GM21360 (cell line): ENCODE data around the gene PDZRN3.
"Not testable (repeated sequence)": the region's sequence is repeated elsewhere in the genome, so short reads cannot be mapped to it uniquely, and the experiment has no call there.

Experiments used
- ATAC-seq: cut with Tn5 transposase; IDR thresholded peaks from one replicate; pipeline ENCODE4 v1.9.1; 2021; ENCODE audit warnings: mild to moderate bottlenecking, moderate library complexity; ENCODE audit not compliant: unreplicated experiment

Gene PDZRN3

GRCh38 chr3:73470860-73471259 is 153.9 kb downstream of the PDZRN3 start:
- no peak for ATAC-seq

DNA sequence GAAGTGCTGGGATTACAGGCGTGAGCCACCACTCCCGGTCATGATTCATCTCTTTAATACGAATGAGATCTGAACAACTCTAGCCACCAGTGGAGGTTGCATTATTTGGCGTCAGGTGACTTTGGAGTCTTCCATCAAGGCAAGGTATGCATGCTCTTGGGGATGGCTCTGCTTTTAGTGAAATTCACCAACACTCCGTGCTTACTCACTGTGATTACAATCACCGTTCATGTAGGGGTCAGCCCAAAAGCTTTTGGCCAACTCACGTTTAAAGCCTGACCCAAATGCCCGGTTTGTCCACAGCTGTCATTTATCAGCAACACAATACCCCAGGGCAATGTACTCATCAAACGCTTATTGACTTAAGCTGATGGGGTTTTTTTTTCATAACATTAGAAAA is 155.4 kb downstream of the PDZRN3 start:
- no peak for ATAC-seq

DNA sequence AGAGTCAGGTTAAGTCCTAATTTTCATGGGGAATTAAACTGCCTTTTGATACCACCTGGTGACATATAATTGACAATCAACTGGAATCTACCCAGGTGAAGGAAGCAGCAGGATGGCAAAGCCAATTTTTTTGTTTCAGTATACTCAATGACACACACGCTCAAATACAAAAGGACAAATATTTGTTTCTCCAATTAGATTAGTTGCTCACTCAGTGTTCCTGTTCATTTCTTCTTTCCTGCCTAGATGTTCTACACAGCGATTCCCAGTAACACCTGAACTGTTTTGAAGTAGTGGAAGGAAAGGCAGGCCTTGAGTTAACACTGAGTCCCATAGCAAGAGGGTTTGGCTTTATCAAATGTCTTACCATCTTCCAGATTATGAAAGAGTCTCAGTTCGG is 157.5 kb downstream of the PDZRN3 start:
- no peak for ATAC-seq

DNA sequence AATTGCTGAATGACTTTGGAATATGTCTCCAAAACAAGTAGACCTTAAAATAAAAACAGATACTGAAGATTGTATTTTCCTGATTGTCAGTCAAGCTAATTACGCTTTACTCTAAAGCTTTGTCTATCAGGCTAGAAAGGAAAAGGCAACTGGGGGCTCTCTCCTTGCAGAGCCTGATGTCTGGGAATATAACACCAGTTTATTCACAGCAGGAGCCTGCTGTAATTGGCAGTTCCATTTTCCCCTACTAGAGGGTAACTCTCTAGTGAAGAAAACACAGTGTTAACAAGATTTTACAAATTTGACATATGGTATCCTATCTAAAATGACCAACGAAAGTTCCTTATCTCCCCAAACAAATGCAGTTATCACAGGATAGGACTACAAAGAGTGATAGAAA is 158.8 kb downstream of the PDZRN3 start:
- ATAC-seq: no peak

DNA sequence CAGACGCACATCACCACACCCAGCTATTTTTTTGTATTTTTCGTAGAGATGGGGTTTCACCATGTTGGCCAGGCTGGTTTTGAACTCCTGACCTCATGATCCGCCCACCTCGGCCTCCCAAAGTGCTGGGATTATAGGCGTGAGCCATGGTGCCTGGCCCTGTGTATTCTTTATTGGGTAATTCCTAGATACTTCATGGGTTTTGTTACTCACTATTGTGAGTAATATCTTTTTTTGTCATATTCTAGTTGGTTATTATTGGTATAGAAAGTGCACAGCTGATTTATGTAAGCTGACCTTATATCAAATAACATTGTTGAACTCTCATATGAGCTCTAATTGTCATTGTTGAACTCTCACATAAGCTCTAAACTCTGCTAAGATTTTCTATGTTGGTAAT is 160.6 kb downstream of the PDZRN3 start:
- ATAC-seq: not testable (repeated sequence)

DNA sequence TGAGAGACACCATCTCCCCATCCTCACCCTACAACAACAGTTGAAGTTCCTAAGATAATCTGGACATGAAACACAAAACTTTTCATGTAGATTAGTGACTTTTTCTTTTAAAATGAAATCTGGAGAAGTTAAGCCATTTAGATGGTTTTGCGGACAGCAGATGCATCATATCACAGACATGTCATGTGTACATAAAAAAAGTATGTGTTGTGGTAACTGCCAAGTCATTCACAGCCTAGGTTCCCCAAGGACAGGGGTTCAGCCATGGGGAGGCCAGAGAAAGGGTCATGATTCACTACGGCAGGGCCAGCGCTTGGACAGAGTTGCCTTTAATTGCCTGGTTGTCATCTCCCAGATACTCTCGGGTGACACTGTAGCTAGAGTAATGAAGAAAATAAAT is 163.2 kb downstream of the PDZRN3 start:
- ATAC-seq: no peak

GRCh38 chr3:73459711-73460110 is 165.0 kb downstream of the PDZRN3 start:
- ATAC-seq: no peak

GRCh38 chr3:73453666-73454065 is 171.1 kb downstream of the PDZRN3 start:
- no peak for ATAC-seq

- no peak for ATAC-seq
Observed at GRCh38 chr3:73452729-73453128, 172.0 kb downstream of the PDZRN3 start.

DNA sequence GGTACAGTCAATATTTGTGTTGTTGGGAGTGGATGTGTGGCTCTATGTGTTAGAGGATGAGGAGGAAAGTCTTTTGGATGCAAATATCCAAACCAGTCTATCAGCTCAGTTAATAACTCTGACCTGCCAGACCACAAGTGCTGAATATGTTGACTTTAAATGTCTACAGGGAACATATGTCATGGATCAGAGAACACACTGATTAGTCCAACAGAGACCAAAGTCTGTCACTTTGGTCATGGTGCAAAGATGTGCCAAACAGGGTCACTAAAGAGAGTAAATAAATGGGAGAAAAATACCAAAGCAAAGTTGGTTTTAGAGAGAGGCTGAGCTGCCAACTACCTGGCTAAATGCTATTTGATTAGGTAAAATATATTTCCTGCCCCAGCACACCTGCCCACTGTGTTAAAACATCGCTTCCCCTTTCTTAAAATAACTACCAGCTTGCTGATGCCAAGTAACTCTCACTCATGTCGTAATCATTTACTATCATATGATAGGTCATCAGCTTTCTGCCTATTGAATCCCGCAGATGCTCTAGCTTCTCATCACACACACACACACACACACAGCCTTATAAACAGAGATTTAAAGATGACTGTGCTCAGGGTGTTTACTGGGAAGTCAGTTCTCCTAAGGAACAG is 173.3 kb downstream of the PDZRN3 start:
- peak; percentile 26 for ATAC-seq

- peak; percentile 51 for ATAC-seq
Observed at GRCh38 chr3:73449774-73450173, 175.0 kb downstream of the PDZRN3 start.

DNA sequence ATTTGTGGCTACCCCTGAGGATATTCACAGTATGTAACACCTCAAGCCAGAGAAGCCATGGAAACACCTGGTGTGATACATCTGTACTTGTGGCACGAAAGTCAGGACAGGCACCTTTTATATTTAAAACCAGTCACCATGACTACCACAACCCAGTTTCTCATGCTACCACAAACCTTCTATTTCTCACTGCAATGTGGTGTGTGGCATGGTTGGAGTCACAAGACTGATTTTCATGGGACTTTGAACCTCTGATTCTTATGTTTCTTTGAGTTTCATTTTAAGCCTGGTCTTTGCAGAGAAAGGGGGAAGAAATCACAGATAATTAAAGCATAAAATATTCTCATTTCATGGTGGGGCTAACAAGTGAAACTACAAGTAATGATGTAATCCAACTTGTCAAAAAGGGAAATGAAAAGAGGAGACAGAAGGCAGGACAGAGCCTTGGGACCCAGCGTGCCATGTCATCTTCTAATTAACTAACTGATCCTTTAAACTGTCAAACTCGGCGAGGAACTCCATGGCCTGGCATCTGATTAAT is 175.9 kb downstream of the PDZRN3 start:
- ATAC-seq: peak; percentile 87

DNA sequence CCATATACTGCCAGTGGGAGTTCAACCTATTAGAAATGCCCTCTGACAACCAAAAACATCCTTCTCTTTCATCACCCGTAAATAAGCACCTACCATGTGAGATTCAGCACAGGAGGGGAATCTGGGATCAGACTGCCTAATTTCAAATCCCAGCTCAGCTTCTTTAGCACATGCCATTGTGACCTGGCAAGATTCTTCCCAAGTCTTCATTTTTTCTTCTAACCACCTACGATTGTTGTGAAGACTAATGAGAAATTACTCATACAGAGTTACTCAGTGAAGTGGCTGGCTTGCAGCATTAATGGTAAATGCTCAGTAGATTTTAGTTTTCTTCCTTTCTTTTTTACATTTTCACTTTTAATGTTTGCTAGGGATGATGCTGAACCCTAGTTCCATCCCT is 176.7 kb downstream of the PDZRN3 start:
- no peak for ATAC-seq

DNA sequence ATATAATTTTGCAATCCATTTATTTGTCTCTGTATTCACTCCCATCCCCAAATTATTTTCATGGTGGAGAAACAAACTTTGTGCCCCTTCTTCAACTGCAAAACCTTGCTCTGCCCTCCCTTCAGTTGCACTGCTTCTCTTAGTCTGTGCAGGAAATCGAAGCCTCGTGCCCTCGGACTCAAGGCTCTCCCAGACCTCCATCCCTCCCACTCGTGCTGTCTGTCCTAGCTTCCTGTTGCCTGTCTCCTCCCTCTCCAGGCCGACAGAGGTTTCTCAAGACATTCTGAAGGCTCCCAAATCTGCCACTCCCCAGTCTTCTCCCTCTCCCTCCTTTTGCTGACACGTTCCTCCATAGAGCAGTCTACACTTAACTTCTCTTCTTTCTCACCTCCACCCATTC is 177.6 kb downstream of the PDZRN3 start:
- no peak for ATAC-seq

GRCh38 chr3:73446467-73447110 is 178.2 kb downstream of the PDZRN3 start:
- ATAC-seq: no peak

- no peak for ATAC-seq
Observed at GRCh38 chr3:73442886-73443285, 181.9 kb downstream of the PDZRN3 start.

DNA sequence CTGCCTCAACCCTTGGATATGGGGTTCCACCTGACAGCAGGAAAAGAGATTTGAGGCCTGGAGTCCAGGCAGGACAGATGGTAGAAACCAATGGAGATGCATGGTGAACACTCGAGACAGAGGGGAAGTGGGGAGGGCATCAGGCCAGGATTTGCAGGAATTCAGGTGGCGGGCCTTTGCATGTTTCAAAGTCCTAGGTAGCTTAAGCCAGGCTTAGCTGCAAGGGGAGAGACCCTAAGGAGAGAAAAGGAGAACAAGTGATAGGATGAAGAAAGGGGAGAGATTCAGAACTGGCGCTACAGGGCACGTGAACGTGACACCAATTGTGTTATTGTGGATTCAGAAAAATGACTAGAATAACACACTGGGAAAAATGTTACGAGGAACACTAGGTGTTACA is 182.6 kb downstream of the PDZRN3 start:
- ATAC-seq: no peak

- ATAC-seq: no peak
Observed at GRCh38 chr3:73437828-73438227, 186.9 kb downstream of the PDZRN3 start.

GRCh38 chr3:73435055-73435454 is 189.7 kb downstream of the PDZRN3 start:
- no peak for ATAC-seq

DNA sequence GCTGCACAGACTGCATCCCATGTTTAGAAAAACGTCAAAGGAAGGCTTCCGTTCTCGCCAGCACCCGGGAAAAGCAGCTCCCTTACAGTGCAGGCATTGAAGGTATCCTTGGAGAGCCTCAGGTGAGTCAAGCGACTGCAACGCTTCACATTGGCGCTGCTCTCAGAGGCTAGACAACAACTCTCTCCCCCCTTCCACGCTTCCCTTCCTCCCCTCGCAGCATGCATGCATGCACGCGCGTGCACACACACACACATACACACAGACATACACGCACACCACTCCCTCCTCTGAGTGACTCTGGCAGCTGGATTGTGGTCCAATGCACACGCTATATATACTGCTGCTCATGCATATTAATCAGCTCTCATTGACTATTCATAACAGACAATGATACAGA is 191.1 kb downstream of the PDZRN3 start:
- ATAC-seq: no peak

DNA sequence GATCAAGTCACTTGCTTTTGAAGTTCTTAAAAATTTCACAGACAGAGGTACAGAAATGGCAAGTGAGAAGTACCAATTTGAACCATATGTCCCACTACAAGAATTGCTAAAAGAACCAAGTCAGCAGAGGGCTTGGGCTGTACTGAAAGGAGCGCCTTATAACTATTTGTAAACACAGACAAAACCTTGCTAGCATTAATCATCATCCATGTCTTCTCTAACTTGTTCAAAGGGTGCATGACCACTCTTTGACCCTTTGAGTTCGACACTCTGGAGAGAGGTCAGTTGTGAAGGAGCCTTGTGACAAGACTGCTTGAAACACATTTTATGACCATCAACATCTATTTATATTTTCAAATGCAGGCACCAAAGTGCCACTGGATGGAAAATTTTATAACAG is 191.7 kb downstream of the PDZRN3 start:
- ATAC-seq: no peak

GRCh38 chr3:73432706-73433032 is 192.1 kb downstream of the PDZRN3 start:
- no peak for ATAC-seq
